NCI-H146 treated with DMSO at 0.1 percent for 48 hours (cell line): ENCODE results near the gene NUP50.

ENCODE experiments used
- DNase-seq: peaks from one replicate; lab custom pipeline; 2025; ENCODE audit not compliant: unreplicated experiment; lab: John Stamatoyannopoulos, UW

Gene NUP50

GRCh38 chr22:45227645-45228400 is 64.1 kb downstream of the NUP50 start:
- no peak for DNase-seq

- DNase-seq: no peak
Observed at GRCh38 chr22:45228401-45228754, 64.7 kb downstream of the NUP50 start.

DNA sequence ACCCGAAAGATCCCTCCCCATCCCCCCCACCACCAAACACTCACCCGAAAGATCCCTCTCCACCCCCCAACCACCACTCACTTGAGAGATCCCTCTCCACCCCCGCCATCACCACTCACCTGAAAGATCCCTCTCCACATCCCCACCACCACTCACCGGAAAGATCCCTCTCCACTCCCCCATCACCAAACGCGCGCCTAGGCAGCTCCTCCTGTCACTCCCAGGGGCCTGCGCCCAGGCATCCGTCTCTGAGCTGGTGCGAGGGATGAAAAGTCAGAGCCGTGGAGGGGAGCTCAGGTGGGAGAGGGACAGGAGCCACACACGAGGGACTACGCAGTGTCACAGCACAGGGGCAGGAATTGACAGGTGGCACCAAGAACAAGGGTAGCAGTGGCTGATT is 65.5 kb downstream of the NUP50 start:
- no peak for DNase-seq

- no peak for DNase-seq
Observed at GRCh38 chr22:45230026-45230721, 66.4 kb downstream of the NUP50 start.

- no peak for DNase-seq
Observed at GRCh38 chr22:45231293-45231692, 67.6 kb downstream of the NUP50 start.

DNA sequence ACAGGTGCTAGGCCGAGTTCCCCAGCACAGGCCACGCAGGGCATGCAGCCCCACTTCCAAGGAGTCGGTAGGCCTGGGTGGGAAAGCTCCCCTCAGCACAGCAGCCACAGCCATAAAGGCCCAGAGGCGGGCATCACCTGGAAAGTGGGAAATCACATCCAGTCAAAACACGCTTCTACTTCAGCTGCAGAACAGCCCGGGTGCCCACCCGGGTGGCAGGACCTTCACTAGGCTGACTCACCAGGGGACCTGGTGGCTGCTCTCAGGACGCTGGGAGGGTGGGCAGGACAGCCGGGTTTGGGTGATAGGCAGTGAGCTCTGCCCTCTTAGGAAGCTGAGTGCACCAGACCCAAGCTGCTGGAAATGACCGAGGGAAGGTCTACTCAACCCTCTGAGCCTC is 69.7 kb downstream of the NUP50 start:
- no peak for DNase-seq

- DNase-seq: no peak
Observed at GRCh38 chr22:45233827-45234226, 70.1 kb downstream of the NUP50 start.

- DNase-seq: no peak
Observed at GRCh38 chr22:45235101-45235777, 71.5 kb downstream of the NUP50 start.

DNA sequence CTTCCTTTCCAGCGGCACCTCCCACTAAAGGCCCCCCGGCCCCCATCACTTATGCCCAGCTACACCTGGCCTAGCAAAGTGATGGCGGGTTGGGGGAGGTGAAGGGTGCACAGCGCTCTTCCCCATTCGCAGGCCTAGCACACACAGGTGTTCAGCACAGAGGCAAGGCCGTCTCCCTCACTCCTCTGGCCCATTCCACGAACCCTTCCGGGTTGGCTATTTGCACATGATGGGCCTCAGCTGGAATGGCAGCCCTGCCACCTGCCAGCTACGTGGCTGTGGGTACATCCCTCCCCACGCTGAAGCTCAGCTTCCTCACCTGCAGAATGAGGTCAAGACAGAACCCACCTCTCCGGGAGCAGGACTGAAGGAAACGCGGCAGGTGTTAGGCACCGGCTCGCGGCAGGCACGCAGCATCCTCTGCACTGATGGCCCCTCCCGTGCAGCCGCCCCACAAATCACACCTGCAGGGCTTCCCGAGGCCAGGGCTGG is 72.2 kb downstream of the NUP50 start:
- DNase-seq: peak; percentile 12

DNA sequence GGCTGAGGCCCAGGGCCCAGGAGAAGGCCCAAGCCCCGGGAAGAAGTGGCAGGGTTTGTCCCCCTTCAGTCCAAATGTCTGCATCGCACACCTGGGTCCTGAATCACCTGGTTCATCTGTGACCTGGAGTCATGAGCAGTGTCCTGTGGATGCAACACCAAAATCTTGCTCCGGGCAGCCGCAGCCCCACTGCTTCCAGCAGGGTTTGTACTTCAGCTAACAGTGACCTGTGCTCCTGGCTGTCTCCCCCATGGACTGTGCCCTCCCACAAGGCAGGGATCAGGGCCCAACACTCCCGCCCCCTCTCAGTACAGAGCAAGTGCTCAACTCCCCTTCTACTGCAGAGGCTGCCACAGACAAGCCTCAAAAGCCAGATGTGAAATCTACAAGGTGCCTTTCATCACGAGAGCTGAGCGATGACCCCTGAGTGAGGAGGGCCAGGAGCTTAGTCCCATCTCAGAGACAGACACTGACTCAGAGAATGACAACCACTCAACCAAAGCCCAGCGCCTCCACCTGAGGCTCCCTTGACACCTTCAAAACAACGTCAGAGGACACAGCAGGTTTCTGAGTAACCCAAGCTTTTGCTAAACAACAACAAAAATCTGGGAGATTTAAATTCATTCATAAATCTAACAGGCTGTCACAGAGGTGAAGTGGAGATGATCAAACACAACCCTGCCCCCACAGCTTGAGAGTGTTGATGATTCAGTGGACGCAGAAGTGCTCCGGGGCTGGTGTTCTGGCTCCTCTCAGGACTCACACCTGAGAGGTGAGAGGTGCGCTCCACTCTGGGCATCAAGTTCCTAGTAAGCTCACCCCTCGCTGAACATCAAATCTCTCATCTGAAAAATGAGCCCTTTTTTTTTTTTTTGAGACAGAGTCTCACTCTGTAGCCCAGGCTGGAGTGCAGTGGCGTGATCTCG is 73.6 kb downstream of the NUP50 start:
- no peak for DNase-seq
